Mammary epithelial cell (primary cell): Measurements from ENCODE around the gene PPFIBP1.

Experiments
- CTCF ChIP-seq, 2 donors: IDR thresholded peaks in 1 of 2; conservative IDR thresholded peaks in 1 of 2; 2 replicates each; pipeline ENCODE4 v1.5.1; 2011 to 2012; ENCODE audit warnings: inconsistent platforms in 2 of 2, low read length in 2 of 2, mild to moderate bottlenecking in 2 of 2, control low read depth in 1 of 2, low read depth in 1 of 2; ENCODE audit not compliant: insufficient read depth in 1 of 2; ENCODE audit errors: extremely low read depth in 1 of 2
- EZH2 ChIP-seq: IDR thresholded peaks from 2 replicates; pipeline ENCODE4 v1.6.1; 2012; ENCODE audit warnings: low read length, inconsistent platforms, borderline replicate concordance

GRCh38 chr12:27552235-27552634 is 28.2 kb downstream of the PPFIBP1 start:
- TF ChIP-seq CTCF (conservative IDR thresholded peaks at IDR 0.05 in 1 of 2, IDR thresholded peaks at IDR 0.05 in 1 of 2; ENCODE audit: extremely low read depth in 1 of 2, insufficient read depth in 1 of 2, low read depth in 1 of 2, low read length in 2 of 2) = no peak
- TF ChIP-seq EZH2 = no peak
